GM19023 (cell line): ENCODE measurements around the gene ECT2.
"Not testable (repeated sequence)": the region's sequence is repeated elsewhere in the genome, so short reads cannot be mapped to it uniquely, and the experiment has no call there.

Experiments
- ATAC-seq: cut with Tn5 transposase; IDR thresholded peaks from one replicate; pipeline ENCODE4 v1.9.1; 2021; ENCODE audit warnings: mild to moderate bottlenecking, moderate library complexity; ENCODE audit not compliant: unreplicated experiment

ECT2 gene

GRCh38 chr3:172739462-172739861 is 11.1 kb upstream of the ECT2 start:
- no peak for ATAC-seq

DNA sequence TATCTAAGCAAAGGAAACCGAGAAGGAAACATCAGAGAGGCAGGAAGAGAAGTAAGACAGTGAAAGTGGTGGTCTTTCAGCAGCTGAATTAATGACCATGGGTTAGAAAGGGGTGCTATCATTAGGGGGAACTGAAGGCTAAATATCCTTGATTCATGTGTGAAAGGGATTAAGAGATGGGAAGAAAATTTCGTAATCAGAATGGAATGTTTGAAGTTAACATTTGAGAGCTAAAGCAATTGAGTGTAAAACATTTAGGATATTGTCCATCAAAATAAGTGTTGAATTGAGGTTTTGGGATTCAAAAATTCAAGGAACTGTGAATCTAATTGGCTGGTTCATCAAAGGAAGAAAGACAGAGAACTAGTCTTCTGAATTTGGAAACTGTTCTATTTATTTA is 4.1 kb upstream of the ECT2 start:
- no peak for ATAC-seq

GRCh38 chr3:172749230-172749965 is 1.1 kb upstream of the ECT2 start:
- ATAC-seq: no peak

DNA sequence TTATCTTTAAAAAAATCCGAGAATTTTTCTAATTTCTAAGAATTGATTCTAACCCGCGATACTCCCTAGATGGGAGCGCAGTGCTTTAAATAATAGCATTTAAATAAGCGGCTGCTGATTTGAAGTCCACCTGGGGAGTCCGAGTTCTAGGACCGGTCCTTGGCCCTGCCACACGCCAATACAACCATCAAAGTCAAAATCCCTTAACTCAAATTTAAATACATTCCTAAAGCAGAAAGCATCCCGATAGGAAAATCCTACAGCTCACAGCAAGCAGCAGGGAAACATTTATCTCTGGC is 508 bp upstream of the ECT2 start:
- ATAC-seq: peak; percentile 0

DNA sequence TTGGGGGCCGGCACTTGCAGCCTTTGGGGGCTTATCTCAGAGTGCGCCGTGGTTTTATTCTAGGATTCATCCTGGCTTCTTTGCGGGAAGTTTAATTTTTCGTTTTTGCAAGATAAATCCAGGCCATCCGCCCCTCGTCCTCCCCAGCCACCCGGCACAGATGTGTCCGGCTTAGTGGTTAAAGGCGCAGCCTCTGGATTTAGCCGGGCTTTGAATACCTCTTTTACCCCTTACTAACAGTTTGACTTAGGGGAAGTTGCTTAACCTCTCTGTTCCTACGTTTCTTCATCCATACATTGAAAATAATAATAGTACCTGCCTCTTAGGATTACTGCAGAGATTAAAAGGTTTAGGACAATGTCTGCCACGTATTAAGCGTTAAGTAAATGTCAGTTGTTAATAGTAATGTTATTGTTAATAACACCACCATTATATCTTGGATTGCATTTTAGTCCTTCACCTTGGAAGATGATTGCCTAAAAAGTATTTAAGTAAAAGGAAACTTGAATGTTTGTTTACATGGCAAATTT is 714 bp downstream of the ECT2 start:
- peak; percentile 9 for ATAC-seq

- no peak for ATAC-seq
Measured at GRCh38 chr3:172752651-172753050, 2.1 kb downstream of the ECT2 start.

DNA sequence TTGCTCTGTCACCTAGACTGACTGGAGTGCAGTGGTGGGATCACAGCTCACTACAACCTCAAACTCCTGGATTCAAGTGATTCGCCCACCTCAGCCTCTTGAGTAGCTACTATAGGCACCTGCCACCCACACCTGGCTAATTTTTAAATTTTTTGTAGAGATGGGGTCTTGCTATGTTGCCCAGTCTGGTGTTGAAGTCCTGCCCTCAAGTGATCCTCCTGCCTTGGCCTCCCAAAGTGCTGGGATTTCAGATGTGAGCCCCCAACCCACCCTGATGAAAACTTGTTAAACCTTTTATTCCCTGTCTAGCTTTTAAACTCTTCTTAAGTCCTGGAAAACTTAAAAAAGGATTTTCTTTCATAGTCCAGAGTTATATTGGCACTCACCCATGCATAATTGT is 2.6 kb downstream of the ECT2 start:
- no peak for ATAC-seq

DNA sequence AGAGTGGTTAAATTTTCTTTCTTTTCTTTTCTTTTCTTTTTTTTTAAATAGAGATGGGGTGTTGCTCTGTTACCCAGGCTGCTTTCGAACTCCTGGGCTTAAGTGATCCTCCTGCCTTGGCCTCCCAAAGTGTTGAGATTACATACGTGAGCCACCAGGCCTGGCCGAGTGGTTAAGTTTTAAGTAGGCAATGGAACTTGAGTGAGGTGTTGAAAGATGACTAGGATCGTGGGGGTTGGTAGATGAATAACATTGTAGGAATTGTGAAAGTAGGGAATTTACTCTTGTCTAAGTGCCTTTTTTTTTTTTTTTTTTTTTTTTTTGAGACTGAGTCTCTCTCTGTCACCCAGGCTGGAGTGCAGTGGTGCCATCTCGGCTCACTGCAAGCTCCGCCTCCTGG is 9.9 kb downstream of the ECT2 start:
- not testable (repeated sequence) for ATAC-seq

GRCh38 chr3:172766241-172766640 is 15.7 kb downstream of the ECT2 start:
- ATAC-seq: no peak

DNA sequence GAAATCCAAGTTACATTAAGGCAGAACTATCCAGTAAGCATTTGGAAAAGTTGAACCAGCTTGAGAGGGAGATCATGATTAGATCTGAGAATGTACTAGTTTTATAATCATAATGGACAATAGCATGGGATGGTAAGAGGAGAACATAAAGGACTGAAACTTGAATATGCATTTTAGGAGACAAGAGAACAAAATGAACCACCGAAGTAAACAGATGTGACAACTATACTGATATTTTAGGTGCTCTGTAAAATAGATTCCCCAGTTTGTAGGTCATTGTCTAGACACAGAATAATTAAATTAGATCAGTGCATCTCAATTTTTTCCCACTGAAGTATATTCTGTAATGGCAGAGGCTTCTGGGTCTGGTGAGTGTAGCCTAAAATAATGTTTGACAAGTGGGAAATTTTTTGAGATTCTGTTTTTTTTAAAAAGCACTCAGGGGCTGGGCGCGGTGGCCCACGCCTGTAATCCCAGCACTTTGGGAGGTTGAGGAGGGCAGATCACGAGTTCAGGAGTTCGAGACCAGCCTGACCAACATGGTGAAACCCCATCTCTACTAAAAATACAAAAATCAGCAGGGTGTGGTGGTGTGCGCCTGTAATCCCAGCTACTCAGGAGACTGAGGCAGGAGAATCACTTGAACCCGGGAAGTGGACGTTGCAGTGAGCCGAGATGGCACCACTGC is 16.3 kb downstream of the ECT2 start:
- no peak for ATAC-seq

DNA sequence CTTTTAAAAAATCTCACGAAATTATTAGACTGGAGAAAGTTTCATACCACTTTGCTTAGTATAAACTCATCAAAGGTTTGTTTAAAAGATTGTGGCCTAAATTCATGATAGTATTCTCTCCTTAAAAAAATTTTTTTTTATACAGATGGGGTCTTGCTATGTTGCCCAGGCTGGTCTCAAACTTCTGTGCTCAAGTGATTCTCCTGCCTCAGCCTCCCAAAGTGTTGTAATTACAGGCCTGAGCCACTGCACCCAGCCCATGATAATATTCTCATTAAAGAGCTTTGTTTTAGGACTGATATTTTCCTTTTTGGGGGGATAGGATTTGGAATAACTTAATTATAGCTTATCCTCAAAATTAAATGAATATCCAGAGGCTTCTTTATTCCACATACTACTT is 19.9 kb downstream of the ECT2 start:
- ATAC-seq: no peak

- no peak for ATAC-seq
Measured at GRCh38 chr3:172771672-172772071, 21.1 kb downstream of the ECT2 start.

- no peak for ATAC-seq
Measured at GRCh38 chr3:172776049-172776717, 25.7 kb downstream of the ECT2 start.

DNA sequence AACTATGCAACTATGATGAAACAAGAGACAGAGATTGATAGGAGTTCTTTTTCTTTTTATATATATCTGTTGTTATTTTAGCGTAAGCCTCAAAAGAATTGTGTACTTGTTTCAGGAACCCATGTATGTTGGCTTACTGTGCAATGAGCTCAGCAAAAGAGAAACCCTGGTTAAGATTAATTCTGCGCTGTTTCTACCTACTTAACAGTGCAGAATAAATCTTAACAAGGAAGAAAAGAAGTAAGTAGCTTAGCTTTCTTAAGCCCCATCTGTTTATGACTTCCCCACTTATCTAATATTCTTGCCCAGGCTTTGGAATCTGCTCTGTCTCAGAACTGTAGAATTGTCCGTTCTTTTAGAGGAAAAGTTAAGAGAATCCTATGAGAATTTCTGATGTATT is 27.4 kb downstream of the ECT2 start:
- no peak for ATAC-seq

DNA sequence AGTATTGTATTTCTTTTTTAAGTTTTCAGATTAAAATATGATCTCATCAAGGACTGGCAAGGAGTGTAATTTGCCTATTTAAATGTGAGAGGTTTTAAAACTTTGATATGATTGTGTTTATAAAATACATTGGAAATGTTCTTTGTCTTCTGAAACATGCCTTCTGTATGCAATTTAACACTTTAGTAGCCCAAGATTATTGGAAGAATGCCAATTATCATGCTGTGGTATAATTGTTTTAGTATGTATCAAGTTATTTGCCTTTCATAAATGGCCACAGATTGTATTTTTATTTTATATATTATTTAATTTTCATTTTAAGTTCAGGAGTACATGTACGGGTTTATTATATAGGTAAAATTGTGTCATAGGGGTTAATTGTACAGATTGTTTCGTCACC is 31.7 kb downstream of the ECT2 start:
- no peak for ATAC-seq

DNA sequence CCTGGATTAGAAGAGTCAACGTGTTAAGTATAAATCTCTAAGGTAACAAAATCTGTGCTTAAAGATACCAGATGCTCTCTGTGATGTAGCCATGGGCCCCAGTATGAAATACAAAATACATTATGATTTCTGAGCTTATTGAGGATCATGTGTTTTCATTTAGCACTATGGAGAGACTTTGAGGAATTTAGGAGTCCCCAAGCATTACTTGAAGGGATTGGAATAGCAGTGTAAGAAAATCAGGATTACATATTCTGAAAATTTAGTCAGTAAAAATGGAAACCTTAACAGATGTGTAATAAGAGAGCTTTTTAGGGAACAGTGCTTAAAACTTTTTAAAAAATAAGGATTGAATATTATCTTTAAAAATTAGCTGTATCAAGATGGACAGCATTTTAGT is 35.5 kb downstream of the ECT2 start:
- ATAC-seq: no peak

- no peak for ATAC-seq
Measured at GRCh38 chr3:172787019-172787418, 36.5 kb downstream of the ECT2 start.

- no peak for ATAC-seq
Measured at GRCh38 chr3:172787746-172788145, 37.2 kb downstream of the ECT2 start.

DNA sequence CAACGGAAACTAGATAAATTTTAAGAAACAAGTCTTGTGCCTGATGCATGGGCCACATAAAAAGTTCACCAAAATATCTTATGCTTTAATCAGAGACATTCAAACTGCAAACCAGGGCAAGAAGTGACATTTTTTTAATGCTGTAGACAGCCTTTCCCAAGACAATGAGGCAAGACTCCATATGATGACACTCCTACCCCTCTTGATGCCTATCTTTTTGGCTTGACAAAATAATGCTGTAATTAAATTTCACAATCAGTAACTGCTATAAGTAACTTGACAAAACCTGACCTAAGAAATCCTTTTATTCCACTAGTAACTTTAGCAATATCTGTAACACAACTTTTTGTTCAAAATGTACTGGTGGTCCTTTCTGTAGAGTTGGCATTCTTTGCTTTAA is 48.7 kb downstream of the ECT2 start:
- no peak for ATAC-seq

DNA sequence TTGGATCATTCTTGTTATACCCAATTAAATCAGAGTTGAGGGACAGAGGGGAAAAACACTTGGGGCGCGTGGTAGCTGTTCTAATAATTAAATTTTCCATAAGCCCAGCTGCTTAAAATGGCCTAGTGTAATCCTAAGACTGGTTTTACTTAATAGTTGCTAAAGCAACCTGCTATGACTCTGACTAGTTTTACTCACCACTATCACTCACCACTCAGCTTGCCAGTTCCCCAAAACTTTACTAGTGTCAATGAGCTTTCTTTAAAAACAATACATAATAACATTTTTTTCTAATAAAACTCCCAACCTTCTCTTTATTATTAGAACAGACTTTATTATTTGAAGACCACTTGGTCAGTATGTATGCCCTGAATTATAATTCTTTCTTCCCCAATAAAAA is 49.6 kb downstream of the ECT2 start:
- ATAC-seq: no peak

DNA sequence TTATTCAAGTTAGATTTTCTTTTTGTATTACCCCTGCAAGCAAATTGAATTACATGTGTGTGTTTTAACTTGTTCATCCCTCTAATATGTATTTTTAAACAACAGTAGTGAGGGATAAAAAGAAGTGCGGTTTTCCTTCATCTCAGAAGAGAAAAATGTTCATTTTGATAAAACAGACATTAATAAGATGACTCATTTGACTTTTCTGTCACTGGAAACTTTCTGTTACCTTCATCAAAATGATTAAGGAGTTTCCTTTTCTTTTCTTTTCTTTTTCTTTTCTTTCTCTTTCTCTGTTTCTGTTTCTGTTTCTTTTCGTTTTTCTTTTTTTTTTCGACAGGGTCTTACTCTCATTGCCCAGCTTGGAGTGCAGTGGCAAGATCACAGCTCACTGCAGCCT is 53.0 kb downstream of the ECT2 start:
- ATAC-seq: no peak

- ATAC-seq: no peak
Measured at GRCh38 chr3:172804323-172804722, 53.8 kb downstream of the ECT2 start.
